BJ (cell line): ENCODE results near the gene LDB1. TPM values are rescaled to one million over a fixed set of nuclear protein-coding genes. Genes with fewer than 3 reads are reported as not detected.

Experiments used
- CTCF ChIA-PET: fragments of 350-600 bp; formaldehyde crosslinking; extraction: SDS; loops from one replicate; lab custom pipeline; 2021; ENCODE audit warnings: antibody characterized with exemption, inconsistent platforms; lab: Yijun Ruan, JAX
- POLR2A ChIA-PET: fragments of 300-600 bp; sonication (Branson Sonifier 250); formaldehyde crosslinking; extraction: SDS; loops from one replicate; lab custom pipeline; 2021; ENCODE audit warnings: antibody characterized with exemption; lab: Charles Lee
- DNase-seq: peaks from one replicate; pipeline ENCODE4 v3.0.0-alpha.2; 2011; ENCODE audit warnings: low read depth
- H3K27me3 ChIP-seq: 2 replicates; pipeline ENCODE4 v1.6.0; 2011; ENCODE audit warnings: low read length; ENCODE audit not compliant: control insufficient read depth, insufficient read depth
- H3K36me3 ChIP-seq: 2 replicates; pipeline ENCODE4 v1.5.1; 2011; ENCODE audit warnings: low read length; ENCODE audit not compliant: control insufficient read depth, insufficient read depth
- H3K4me3 ChIP-seq: 2 replicates; pipeline ENCODE4 v1.5.1; 2011; ENCODE audit warnings: low read depth, mild to moderate bottlenecking, control low read depth, low read length
- polyA plus RNA-seq: library from polyadenylated mRNA; depleted of rRNA; stranded (reverse); fragments of >200 nt; gene quantifications from 2 replicates; pipeline ENCODE4 v1.2.3, GENCODE V29; 2011
- TF ChIP-seq, protein P1 (sequence below): IDR thresholded peaks from 2 replicates; pipeline ENCODE4 v1.5.1; 2011; ENCODE audit warnings: low read depth, mild to moderate bottlenecking, control low read depth, inconsistent platforms, low read length, moderate library complexity; ENCODE audit not compliant: insufficient read depth

LDB1 gene
- polyA plus RNA-seq, 1 experiment, result 115 TPM

DNA sequence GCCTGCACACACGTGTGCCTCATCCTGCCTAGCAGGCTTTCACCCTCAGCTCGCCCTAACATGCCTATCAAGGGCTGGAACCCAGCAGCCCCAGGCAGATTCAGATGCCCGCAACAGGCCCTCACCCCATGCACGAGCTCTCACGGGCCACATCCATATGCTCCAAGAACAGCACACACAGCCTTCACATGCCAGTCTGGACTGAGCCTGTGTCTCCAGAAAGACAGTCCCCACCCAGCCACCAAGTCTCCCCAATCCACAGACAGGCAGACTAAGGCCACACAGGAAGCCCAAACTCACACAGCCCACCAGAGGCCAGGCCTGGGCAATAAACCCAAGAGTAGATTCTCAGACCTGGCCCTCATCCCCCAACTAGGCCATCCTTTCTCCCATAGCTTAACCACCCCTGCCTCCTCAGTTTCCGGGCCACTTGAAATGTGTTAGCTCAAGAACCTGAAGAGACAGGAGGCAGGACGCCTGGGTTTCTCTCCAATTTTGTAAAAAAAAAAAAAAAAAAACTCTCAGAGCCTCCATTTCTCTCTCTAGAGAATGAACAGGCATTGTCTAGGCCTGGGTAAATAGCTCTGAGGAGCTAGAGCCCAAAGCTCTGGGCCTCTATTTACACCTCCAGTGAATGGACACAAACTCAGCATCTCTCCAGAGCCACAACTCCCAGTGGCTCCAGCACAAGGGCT lies 6.8 kb downstream of the LDB1 start:
- CTCF ChIA-PET, result interaction anchor here (0.6 to 2.2 kb wide), 5 partner anchors 10 to 40 kb away, joined by 3 to 7 read pairs (median 4); no protein-coding TSS in a partner anchor
- no peaks in the 10 kb centered on the region for H3K27me3 ChIP-seq
- TF ChIP-seq, protein P1, sequence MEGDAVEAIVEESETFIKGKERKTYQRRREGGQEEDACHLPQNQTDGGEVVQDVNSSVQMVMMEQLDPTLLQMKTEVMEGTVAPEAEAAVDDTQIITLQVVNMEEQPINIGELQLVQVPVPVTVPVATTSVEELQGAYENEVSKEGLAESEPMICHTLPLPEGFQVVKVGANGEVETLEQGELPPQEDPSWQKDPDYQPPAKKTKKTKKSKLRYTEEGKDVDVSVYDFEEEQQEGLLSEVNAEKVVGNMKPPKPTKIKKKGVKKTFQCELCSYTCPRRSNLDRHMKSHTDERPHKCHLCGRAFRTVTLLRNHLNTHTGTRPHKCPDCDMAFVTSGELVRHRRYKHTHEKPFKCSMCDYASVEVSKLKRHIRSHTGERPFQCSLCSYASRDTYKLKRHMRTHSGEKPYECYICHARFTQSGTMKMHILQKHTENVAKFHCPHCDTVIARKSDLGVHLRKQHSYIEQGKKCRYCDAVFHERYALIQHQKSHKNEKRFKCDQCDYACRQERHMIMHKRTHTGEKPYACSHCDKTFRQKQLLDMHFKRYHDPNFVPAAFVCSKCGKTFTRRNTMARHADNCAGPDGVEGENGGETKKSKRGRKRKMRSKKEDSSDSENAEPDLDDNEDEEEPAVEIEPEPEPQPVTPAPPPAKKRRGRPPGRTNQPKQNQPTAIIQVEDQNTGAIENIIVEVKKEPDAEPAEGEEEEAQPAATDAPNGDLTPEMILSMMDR, result no peak
- POLR2A ChIA-PET, result interaction anchor here (0.6 kb wide), 3 partner anchors 175 to 601 kb away, joined by 3 to 23 read pairs (median 3); partner anchors contain the start of gene SFXN2
- H3K4me3 ChIP-seq, result peak overlapping the region; percentile 73
- H3K36me3 ChIP-seq, result peaks cover 29% of the 10 kb centered on the region
- no peak for DNase-seq

DNA sequence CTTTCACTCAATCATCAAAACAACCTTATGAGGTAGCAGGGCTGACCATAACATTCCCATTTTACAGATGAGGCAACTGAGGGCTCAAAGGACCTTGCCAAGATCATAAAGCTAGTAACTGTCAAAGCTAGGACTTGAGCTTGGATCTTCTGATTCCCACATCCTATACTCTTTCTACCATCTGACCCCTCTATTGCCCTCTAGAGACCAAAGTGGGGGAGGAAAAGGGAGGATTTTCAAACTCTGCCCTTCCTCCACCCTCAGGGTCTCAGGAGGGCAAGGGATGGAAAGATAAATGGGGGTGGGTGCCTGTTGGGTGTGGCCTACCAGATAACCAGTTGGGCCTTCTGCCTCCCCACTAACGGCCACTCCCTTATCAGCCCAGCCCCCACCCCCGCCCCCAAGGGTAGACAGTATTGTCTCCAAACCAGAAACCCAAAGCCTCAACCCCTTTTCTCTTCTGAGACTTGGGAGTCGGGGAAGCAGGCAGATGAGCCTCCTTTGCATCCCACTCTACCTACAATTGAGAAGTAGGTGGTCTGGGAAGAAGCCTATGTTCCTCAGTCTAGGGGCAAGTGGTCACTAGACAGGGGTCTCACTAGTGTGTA lies 7.9 kb downstream of the LDB1 start:
- TF ChIP-seq, protein P1, result peak; percentile 23; the same call in 1 of the 2 replicates
- ChIA-PET POLR2A (no interaction called here), CTCF (interaction anchor here (1.2 to 2.2 kb wide), 2 partner anchors 10 to 12 kb away, joined by 4 to 6 read pairs; no protein-coding TSS in a partner anchor)
- Histone ChIP-seq H3K36me3 (peaks cover 38% of the 10 kb centered on the region), H3K27me3 (no peaks in the 10 kb centered on the region), H3K4me3 (no peak overlapping the region)
- no peak for DNase-seq

DNA sequence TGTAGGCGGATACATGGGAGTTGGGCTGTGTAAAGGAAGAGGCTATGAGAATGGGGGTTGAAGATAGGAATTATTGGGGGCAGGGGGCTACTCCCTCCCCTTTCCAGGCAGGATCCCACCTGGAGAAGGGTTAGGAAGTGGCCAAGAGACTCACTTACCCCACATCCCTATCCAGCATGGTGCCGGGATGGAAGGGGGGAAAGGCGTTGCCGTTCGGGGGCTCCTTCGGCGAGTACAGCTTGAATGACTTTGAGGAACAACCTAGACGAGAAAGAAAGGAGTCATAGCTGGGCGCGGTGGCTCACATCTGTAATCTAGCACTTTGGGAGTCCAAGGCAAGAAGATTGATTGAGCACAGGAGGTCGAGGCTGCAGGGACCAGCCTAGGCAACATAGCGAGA lies 8.9 kb downstream of the LDB1 start:
- TF ChIP-seq, protein P1, result no peak
- H3K36me3 ChIP-seq, result peaks cover 46% of the 10 kb centered on the region
- POLR2A ChIA-PET, result no interaction called here
- H3K4me3 ChIP-seq, result no peak overlapping the region
- CTCF ChIA-PET, result interaction anchor here (1.2 to 2.2 kb wide), 2 partner anchors 8 to 11 kb away, joined by 4 to 6 read pairs; no protein-coding TSS in a partner anchor
- DNase-seq, result no peak
- no peaks in the 10 kb centered on the region for H3K27me3 ChIP-seq

DNA sequence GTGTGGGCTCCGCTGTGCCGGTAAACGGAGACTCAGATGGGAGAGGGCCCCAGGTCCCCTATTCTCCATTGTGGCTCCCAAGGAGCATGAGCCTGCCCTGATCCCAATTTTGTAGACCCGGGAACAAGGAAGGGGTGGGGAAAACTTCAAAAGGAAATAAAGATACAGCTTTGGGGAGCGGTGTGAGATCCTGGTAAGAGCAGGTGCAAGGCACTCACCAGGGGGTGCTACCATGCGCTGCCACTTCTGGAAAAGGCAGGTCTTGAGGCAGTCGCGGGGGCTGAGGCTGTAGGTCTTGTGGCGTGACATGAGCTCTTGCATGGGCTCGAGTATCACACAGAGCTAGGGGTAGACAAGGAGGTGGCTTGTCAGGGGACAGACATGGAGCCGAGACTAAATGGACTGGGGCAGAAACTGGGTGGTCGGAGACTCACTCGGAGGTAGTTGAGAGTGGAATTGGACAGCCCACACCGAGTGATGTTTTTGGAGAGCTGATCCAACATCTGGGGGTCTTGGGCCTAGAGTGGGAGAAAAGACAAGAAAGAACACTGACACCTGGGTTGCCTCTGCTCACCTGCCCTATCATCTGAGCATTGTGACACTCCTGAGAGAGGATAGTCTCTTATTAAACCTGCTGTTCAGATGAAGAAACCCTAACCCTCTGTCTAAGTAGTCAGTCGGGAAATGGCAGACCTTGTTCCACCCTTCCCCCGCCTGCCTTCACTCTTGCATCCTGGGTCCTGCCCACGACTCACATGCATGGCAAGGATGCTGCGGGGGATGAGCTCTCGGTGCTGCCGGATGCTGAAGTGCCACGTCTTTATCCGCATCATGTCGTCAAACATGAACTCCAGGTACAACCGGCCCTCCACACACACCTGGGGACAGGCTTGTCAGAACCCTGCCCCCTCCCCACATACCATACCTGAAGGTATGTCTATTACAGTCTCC lies 10.7 kb downstream of the LDB1 start:
- ChIA-PET CTCF (no interaction called here), POLR2A (no interaction called here)
- peaks cover 53% of the 10 kb centered on the region for H3K36me3 ChIP-seq
- DNase-seq, result no peak
- no peak overlapping the region for H3K4me3 ChIP-seq
- no peaks in the 10 kb centered on the region for H3K27me3 ChIP-seq
- TF ChIP-seq, protein P1, result no peak
